ENCODE results near the gene RIMS3. TPM values are rescaled to one million over a fixed set of nuclear protein-coding genes. Genes with fewer than 3 reads are reported as not detected.
A peak's percentile ranks its signal among the peaks of the same experiment; 100 is the strongest.

RIMS3 gene
- total RNA-seq, 1 experiment from 2014 or later, result 2.9 TPM

DNA sequence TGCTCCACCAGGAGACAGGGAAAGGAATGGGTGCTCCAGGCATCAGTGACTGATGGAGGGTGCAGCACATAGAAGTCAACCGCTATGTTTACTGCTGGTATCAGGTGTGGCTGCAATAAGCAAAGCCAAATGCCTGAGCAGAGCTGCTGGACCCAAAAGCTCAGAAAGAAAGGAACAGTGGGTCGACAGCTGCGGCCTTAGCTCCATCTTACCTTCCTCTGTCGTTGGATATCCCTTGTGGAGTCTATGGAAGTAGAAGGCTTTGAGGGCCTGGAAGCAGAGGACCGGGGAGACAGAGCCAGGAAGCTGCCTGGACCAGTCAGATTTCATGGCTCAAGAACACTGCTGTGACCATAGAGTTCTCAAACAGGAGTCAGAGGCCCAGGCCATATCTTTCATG, 45.3 kb downstream of the RIMS3 start:
- TF ChIP-seq EZH2phosphoT487 (IDR thresholded peaks at IDR 0.05; ENCODE audit: borderline replicate concordance, low read length), result no peak
- TF ChIP-seq, protein P1, sequence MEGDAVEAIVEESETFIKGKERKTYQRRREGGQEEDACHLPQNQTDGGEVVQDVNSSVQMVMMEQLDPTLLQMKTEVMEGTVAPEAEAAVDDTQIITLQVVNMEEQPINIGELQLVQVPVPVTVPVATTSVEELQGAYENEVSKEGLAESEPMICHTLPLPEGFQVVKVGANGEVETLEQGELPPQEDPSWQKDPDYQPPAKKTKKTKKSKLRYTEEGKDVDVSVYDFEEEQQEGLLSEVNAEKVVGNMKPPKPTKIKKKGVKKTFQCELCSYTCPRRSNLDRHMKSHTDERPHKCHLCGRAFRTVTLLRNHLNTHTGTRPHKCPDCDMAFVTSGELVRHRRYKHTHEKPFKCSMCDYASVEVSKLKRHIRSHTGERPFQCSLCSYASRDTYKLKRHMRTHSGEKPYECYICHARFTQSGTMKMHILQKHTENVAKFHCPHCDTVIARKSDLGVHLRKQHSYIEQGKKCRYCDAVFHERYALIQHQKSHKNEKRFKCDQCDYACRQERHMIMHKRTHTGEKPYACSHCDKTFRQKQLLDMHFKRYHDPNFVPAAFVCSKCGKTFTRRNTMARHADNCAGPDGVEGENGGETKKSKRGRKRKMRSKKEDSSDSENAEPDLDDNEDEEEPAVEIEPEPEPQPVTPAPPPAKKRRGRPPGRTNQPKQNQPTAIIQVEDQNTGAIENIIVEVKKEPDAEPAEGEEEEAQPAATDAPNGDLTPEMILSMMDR (conservative IDR thresholded peaks at IDR 0.05; ENCODE audit: low read depth, low read length), result no peak
- TF ChIP-seq EZH2 (IDR thresholded peaks at IDR 0.05; ENCODE audit: low read length, unreplicated experiment), result no peak
- Histone ChIP-seq H3K4me2 (ENCODE audit: low read length) (no peak overlapping the region), H3K4me3 (ENCODE audit: low read length) (no peak overlapping the region), H3K79me2 (ENCODE audit: low read length) (no peaks in the 10 kb centered on the region), H2AFZ (ENCODE audit: low read length) (no peak overlapping the region), H4K20me1 (ENCODE audit: low read length) (no peaks in the 10 kb centered on the region), H3K36me3 (ENCODE audit: low read depth, low read length) (no peaks in the 10 kb centered on the region), H3K9me3 (ENCODE audit: low read length) (peaks cover 4% of the 10 kb centered on the region; the same call in 1 of the 2 replicates), H3K9ac (ENCODE audit: low read length) (no peak overlapping the region), H3K27ac (ENCODE audit: low read length) (no peak overlapping the region), H3K27me3 (ENCODE audit: low read length) (no peaks in the 10 kb centered on the region), H3F3A (ENCODE audit: low read length, unreplicated experiment) (no peaks in the 10 kb centered on the region), H3K4me1 (ENCODE audit: insufficient read depth, low read length) (no peaks in the 10 kb centered on the region), H3K9me2 (replicated peaks; ENCODE audit: low read length) (no peaks in the 10 kb centered on the region)
- intact Hi-C loops (cut with micrococcal nuclease), result no loop called here
- no peak for ATAC-seq
- POLR2A ChIA-PET (ENCODE audit: unreplicated experiment), result no interaction called here
- no TSS peak for BruUV-seq (replicated peaks)
- DNase-seq, result no peak
- CTCF ChIA-PET, result no interaction called here

DNA sequence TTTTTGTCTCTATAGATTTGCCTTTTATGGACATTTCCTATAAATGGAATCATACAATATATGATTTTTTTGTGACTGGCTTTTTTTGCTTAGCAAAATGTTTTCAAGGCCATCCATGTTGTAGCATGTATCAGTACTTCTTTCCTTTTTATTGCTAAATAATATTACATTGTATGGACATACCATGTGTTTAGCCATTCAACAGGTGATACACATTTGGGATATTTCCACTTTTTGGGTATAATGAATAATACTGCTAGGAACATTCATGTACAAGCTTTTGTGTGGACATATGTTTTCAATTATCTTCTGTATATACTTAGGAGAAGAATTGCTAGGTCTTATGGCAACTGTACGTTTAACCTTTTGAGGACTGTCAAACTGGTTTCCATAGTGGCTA, 47.4 kb downstream of the RIMS3 start:
- intact Hi-C loops (cut with micrococcal nuclease), result no loop called here
- H3F3A ChIP-seq (ENCODE audit: low read length, unreplicated experiment), result no peaks in the 10 kb centered on the region
- DNase-seq (no peak), ATAC-seq (no peak)
- H3K79me2 ChIP-seq (ENCODE audit: low read length), result no peaks in the 10 kb centered on the region
- no peak overlapping the region for H2AFZ ChIP-seq (ENCODE audit: low read length)
- H3K4me1 ChIP-seq (ENCODE audit: insufficient read depth, low read length), result no peaks in the 10 kb centered on the region
- no peaks in the 10 kb centered on the region for H3K9me2 ChIP-seq (replicated peaks; ENCODE audit: low read length)
- H3K27me3 ChIP-seq (ENCODE audit: low read length), result no peaks in the 10 kb centered on the region
- no peak overlapping the region for H3K4me3 ChIP-seq (ENCODE audit: low read length)
- no peak overlapping the region for H3K9ac ChIP-seq (ENCODE audit: low read length)
- no peak overlapping the region for H3K27ac ChIP-seq (ENCODE audit: low read length)
- TF ChIP-seq EZH2 (IDR thresholded peaks at IDR 0.05; ENCODE audit: low read length, unreplicated experiment) (no peak), EZH2phosphoT487 (IDR thresholded peaks at IDR 0.05; ENCODE audit: borderline replicate concordance, low read length) (no peak)
- TF ChIP-seq, protein P1 (conservative IDR thresholded peaks at IDR 0.05; ENCODE audit: low read depth, low read length), result no peak
- no TSS peak for BruUV-seq (replicated peaks)
- H3K4me2 ChIP-seq (ENCODE audit: low read length), result no peak overlapping the region
- ChIA-PET POLR2A (ENCODE audit: unreplicated experiment) (no interaction called here), CTCF (no interaction called here)
- H3K9me3 ChIP-seq (ENCODE audit: low read length), result peaks cover 4% of the 10 kb centered on the region; the same call in 1 of the 2 replicates
- no peaks in the 10 kb centered on the region for H3K36me3 ChIP-seq (ENCODE audit: low read depth, low read length)
- no peaks in the 10 kb centered on the region for H4K20me1 ChIP-seq (ENCODE audit: low read length)

- Histone ChIP-seq H4K20me1 (ENCODE audit: low read length) (no peaks in the 10 kb centered on the region), H3K27ac (ENCODE audit: low read length) (no peak overlapping the region), H3K36me3 (ENCODE audit: low read depth, low read length) (no peaks in the 10 kb centered on the region), H2AFZ (ENCODE audit: low read length) (peak overlapping the region; percentile 88), H3K9me3 (ENCODE audit: low read length) (peaks cover 4% of the 10 kb centered on the region; the same call in 1 of the 2 replicates), H3K9ac (ENCODE audit: low read length) (no peak overlapping the region), H3K27me3 (ENCODE audit: low read length) (no peaks in the 10 kb centered on the region), H3K4me3 (ENCODE audit: low read length) (peak overlapping the region; percentile 55; the same call in 1 of the 2 replicates), H3K4me1 (ENCODE audit: insufficient read depth, low read length) (no peaks in the 10 kb centered on the region), H3K4me2 (ENCODE audit: low read length) (peak overlapping the region; percentile 74), H3F3A (ENCODE audit: low read length, unreplicated experiment) (no peaks in the 10 kb centered on the region), H3K9me2 (replicated peaks; ENCODE audit: low read length) (no peaks in the 10 kb centered on the region), H3K79me2 (ENCODE audit: low read length) (no peaks in the 10 kb centered on the region)
- DNase-seq, result peak; percentile 85
- ChIA-PET POLR2A (ENCODE audit: unreplicated experiment) (no interaction called here), CTCF (interaction anchor here (0.6 kb wide), 1 partner anchor 20 kb away, joined by 3 read pairs; no protein-coding TSS in a partner anchor)
- no TSS peak for BruUV-seq (replicated peaks)
- ATAC-seq, result peak; percentile 99
- intact Hi-C loops (cut with micrococcal nuclease), result loop anchor here (1.0 to 5.0 kb wide), 4 partner anchors 57 to 340 kb away; no protein-coding TSS in a partner anchor
- TF ChIP-seq, protein P1 (conservative IDR thresholded peaks at IDR 0.05; ENCODE audit: low read depth, low read length), result peak; percentile 92
- no peak for TF ChIP-seq EZH2phosphoT487 (IDR thresholded peaks at IDR 0.05; ENCODE audit: borderline replicate concordance, low read length)
Measured at GRCh38 chr1:40612345-40612831, 53.1 kb downstream of the RIMS3 start.
